K562 (cell line): ENCODE measurements around the gene PRM2.

ENCODE experiments used
- CREB1 ChIP-seq, 2 experiments: sonication (generic) in 1 of 2; formaldehyde crosslinking in 1 of 2; IDR thresholded peaks; 2 replicates each; pipeline versions ENCODE4 v1.6.1 to v1.8.0; 2012 to 2022; ENCODE audit warnings: inconsistent platforms in 1 of 2, mild to moderate bottlenecking in 1 of 2, missing genetic modification reagents in 1 of 2, moderate library complexity in 1 of 2
- EZH2 ChIP-seq: IDR thresholded peaks from 2 replicates; pipeline ENCODE4 v1.6.1; 2012; ENCODE audit warnings: low read depth, mild to moderate bottlenecking, inconsistent platforms, low read length, borderline replicate concordance
- FOXP1 ChIP-seq: sonication (generic); formaldehyde crosslinking; IDR thresholded peaks from 2 replicates; pipeline ENCODE4 v1.8.0; 2022; ENCODE audit warnings: mild to moderate bottlenecking, missing genetic modification reagents
- L3MBTL2 ChIP-seq: fragments of 450-650 bp; IDR thresholded peaks from 2 replicates; pipeline ENCODE4 v1.6.1; 2016; ENCODE audit warnings: mild to moderate bottlenecking, moderate library complexity
- PHF8 ChIP-seq: fragments of 200-600 bp; sonication (generic); IDR thresholded peaks from 2 replicates; pipeline ENCODE4 v1.6.1; 2012; ENCODE audit warnings: mixed run types, mild to moderate bottlenecking, inconsistent platforms, low read length, moderate library complexity, borderline replicate concordance
- SMAD1 ChIP-seq: fragments of 150-350 bp; IDR thresholded peaks from 2 replicates; pipeline ENCODE4 v1.6.1; 2014; ENCODE audit warnings: low read length, low read depth; ENCODE audit not compliant: partially characterized antibody
- SMC3 ChIP-seq: conservative IDR thresholded peaks from 2 replicates; pipeline ENCODE4 v1.6.1; 2011; ENCODE audit warnings: low read depth, low read length, improper control_type of control experiment; ENCODE audit not compliant: insufficient read depth
- SREBF1 ChIP-seq: fragments of 150-350 bp; IDR thresholded peaks from 2 replicates; pipeline ENCODE4 v1.6.1; 2014; ENCODE audit warnings: antibody characterized with exemption, low read depth, low read length, borderline replicate concordance
- ZNF175 ChIP-seq: fragments of 200-800 bp; sonication (Bioruptor generic); IDR thresholded peaks from 2 replicates; pipeline ENCODE4 v1.6.1; 2016; ENCODE audit warnings: low read depth, mild to moderate bottlenecking, missing genetic modification characterization, missing compliant biosample characterization
- TF ChIP-seq, protein P1 (sequence below), 2 experiments: IDR thresholded peaks; 2 replicates each; pipeline ENCODE4 v1.6.1; 2012; ENCODE audit warnings: improper control_type of control experiment in 2 of 2, low read depth in 2 of 2, low read length in 2 of 2, borderline replicate concordance in 1 of 2
- TF ChIP-seq, protein P2 (sequence below), 3 experiments: IDR thresholded peaks in 2 of 3; conservative IDR thresholded peaks in 1 of 3; 2 replicates each; pipeline ENCODE4 v1.5.1; 2011 to 2012; ENCODE audit warnings: low read length in 3 of 3, mild to moderate bottlenecking in 3 of 3, control low read depth in 2 of 3, improper control_type of control experiment in 1 of 3, inconsistent platforms in 1 of 3, low read depth in 1 of 3, mixed read lengths in 1 of 3, moderate library complexity in 1 of 3; ENCODE audit not compliant: insufficient read depth in 2 of 3

DNA sequence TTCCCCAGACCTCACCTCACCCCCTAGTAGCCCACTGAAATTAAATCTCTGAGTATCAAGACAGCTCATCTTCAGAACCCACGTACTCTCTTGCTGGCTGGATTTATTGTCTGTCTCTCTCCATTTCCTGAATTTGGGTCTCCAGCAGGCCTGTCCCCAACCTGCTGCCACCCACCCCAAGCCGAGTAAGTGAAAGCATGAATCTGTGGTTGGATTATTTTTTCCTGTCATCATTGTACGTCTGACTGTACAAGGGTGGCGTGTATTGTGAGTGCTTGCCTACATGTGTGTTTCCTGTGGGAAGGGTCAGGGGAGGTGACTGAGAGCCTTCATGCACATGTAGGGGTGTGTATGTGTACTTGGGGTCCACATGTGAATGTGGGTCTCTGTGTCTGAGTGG, 12.5 kb downstream of the PRM2 start:
- no peak for TF ChIP-seq SMAD1
- no peak for TF ChIP-seq ZNF175 (CRISPR knock-in tag)
- TF ChIP-seq, protein P1, sequence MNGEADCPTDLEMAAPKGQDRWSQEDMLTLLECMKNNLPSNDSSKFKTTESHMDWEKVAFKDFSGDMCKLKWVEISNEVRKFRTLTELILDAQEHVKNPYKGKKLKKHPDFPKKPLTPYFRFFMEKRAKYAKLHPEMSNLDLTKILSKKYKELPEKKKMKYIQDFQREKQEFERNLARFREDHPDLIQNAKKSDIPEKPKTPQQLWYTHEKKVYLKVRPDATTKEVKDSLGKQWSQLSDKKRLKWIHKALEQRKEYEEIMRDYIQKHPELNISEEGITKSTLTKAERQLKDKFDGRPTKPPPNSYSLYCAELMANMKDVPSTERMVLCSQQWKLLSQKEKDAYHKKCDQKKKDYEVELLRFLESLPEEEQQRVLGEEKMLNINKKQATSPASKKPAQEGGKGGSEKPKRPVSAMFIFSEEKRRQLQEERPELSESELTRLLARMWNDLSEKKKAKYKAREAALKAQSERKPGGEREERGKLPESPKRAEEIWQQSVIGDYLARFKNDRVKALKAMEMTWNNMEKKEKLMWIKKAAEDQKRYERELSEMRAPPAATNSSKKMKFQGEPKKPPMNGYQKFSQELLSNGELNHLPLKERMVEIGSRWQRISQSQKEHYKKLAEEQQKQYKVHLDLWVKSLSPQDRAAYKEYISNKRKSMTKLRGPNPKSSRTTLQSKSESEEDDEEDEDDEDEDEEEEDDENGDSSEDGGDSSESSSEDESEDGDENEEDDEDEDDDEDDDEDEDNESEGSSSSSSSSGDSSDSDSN (IDR thresholded peaks at IDR 0.05; ENCODE audit: borderline replicate concordance in 1 of 2, low read depth in 2 of 2, low read length in 2 of 2), result no peak
- TF ChIP-seq PHF8, result no peak
- TF ChIP-seq SMC3, result no peak
- TF ChIP-seq, protein P2, sequence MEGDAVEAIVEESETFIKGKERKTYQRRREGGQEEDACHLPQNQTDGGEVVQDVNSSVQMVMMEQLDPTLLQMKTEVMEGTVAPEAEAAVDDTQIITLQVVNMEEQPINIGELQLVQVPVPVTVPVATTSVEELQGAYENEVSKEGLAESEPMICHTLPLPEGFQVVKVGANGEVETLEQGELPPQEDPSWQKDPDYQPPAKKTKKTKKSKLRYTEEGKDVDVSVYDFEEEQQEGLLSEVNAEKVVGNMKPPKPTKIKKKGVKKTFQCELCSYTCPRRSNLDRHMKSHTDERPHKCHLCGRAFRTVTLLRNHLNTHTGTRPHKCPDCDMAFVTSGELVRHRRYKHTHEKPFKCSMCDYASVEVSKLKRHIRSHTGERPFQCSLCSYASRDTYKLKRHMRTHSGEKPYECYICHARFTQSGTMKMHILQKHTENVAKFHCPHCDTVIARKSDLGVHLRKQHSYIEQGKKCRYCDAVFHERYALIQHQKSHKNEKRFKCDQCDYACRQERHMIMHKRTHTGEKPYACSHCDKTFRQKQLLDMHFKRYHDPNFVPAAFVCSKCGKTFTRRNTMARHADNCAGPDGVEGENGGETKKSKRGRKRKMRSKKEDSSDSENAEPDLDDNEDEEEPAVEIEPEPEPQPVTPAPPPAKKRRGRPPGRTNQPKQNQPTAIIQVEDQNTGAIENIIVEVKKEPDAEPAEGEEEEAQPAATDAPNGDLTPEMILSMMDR (IDR thresholded peaks at IDR 0.05 in 2 of 3, conservative IDR thresholded peaks at IDR 0.05 in 1 of 3; ENCODE audit: insufficient read depth in 2 of 3, low read depth in 1 of 3, low read length in 3 of 3), result no peak
- no peak for TF ChIP-seq L3MBTL2
- no peak for TF ChIP-seq FOXP1 (CRISPR knock-in tag)
- TF ChIP-seq CREB1 (IDR thresholded peaks at IDR 0.05), result no peak
- no peak for TF ChIP-seq CREB1 (CRISPR knock-in tag; IDR thresholded peaks at IDR 0.05)
- no peak for TF ChIP-seq EZH2
- TF ChIP-seq SREBF1, result no peak
